Measurements from ENCODE around the gene SLC45A1. TPM values are rescaled to one million over a fixed set of nuclear protein-coding genes. Genes with fewer than 3 reads are reported as not detected.

SLC45A1 gene
- total RNA-seq, 3 donors from 2014 or later: 0.73 to 3.6 (median 1.9) TPM

DNA sequence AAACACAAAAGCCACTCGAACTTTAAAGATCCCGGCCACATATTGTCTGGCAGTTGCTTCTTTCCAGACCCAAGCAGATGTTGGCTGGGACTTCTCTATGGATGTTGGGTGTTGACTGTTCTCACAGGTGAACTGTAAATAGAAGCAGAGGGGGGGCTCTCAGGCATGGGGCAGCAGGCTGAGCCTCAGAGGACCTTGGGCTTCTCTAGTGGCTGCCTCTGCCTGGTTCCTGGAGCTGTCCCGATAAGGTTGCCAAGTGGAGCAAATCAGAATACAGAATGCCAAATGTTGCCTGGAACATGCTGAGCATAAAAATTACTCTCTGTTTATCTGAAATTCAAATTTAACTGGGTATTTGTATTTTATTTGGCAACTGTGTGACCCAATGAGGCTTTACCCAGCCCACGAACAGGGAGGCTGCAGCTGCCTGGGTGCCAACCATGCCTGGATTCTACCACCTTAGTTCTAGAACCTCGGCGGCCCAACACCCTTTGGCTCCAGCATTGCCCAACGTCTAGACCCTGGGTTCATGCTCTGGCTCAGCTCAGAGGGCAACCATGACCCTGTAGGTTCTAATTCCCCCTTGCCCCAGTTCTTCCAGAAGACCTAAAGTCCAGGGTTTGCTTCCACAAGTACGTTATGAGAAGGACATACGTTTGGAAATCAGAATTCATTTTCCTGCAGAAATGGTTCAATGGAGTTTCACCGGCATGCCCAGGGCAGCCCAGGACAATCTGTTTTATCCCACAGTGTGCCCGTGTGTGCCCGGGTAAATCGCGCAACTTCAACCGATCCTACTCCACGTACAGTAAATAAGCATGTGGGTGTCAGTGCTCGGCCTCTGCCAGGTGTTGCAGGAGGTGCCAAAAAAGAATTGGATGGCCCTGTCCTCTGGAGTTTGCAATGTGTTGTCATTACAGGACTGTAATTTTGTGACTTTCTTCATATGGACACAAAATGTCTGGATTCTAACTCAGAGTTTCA, 5.4 kb upstream of the SLC45A1 start:
- Histone ChIP-seq H3K27me3 (no peaks in the 10 kb centered on the region), H3K36me3 (no peaks in the 10 kb centered on the region), H3K27ac (peak overlapping the region; percentile 19 to 48), H3K4me3 (no peak overlapping the region), H3K4me1 (no peaks in the 10 kb centered on the region), H3K9me3 (no peaks in the 10 kb centered on the region)
- no peak for DNase-seq (ENCODE audit: low spot score in 2 of 2)
- intact Hi-C loops (cut with DNase I; ENCODE audit: low total_unique reads): loop anchor here (1.0 to 10.0 kb wide), 3 partner anchors 33 to 328 kb away; no protein-coding TSS in a partner anchor
- no peak for TF ChIP-seq CTCF (IDR thresholded peaks at IDR 0.05)
- TF ChIP-seq POLR2AphosphoS5 (IDR thresholded peaks at IDR 0.05): no peak
- no peak for TF ChIP-seq POLR2A (IDR thresholded peaks at IDR 0.05)

DNA sequence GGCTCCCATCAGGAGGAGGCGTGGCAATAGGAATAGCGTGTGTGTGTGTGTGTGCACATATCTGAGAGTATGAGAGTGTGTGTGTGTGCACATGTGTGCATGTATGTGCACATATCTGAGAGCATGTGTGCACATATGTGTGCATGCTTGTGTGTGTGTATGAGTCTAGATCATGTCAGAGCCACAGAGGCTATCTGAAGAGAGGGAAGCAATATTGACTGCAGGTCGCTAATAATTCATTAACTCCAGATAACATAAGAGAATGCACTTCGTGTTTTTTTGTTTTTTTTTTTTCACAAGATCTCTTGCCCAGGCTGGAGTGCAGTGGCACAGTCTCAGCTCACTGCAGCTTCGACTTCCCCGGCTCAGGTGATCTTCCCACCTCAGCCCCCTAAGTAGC, 4.7 kb upstream of the SLC45A1 start:
- H3K27ac ChIP-seq: no peak overlapping the region
- intact Hi-C loops (cut with DNase I; ENCODE audit: low total_unique reads): loop anchor here (5.0 to 10.0 kb wide), 2 partner anchors 296 to 328 kb away; no protein-coding TSS in a partner anchor
- H3K36me3 ChIP-seq: no peaks in the 10 kb centered on the region
- DNase-seq (ENCODE audit: low spot score in 2 of 2): no peak
- H3K4me3 ChIP-seq: no peak overlapping the region
- H3K9me3 ChIP-seq: no peaks in the 10 kb centered on the region
- no peaks in the 10 kb centered on the region for H3K27me3 ChIP-seq
- TF ChIP-seq POLR2A (IDR thresholded peaks at IDR 0.05) (no peak), CTCF (IDR thresholded peaks at IDR 0.05) (no peak), POLR2AphosphoS5 (IDR thresholded peaks at IDR 0.05) (no peak)
- H3K4me1 ChIP-seq: peaks cover under 1% of the 10 kb centered on the region in 2 donors

DNA sequence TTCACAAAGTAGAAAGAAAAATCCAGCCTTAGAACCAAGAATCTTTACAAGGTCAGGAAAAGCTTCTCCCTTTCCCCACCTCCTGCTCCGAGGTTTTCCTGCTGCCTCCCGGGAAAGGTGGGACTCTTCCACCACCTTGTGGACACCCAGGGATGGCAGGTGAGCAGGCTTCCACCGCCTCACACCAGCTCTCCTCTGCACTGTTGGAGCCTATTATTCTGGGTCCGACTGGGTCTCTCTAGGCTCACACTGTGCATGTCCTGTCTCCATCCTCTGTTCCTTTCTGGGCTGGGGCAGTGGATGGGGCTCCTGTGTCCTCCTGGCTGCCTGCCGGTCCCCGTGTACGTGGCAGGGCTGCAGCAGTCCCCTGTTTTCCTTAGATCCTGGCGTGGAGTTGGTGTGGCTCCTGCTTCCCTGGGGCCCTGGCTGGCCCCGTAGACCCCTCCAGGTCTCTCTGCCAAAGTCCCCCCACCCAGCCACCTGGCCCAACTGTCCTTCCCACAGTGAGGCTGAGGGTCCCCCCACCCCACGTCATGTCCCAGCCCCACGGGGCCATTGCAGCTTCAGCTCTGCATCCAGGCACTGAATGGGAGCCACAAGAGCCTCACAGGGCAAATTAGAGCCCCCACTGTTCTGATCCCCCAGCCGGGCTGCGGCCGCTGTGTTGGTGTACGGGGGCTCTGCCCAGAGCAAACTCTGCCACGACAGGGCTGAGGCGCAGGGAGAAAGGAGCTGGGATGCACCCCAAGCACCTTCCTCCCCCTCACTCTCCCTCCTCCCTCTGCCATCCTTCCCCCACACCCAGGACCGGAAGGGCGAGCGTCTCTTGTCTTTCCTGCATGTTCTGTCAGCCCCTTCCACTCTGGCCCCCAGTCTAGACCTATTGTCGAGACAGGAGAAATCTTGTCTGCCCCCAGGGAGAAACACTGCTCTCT, 3.3 kb upstream of the SLC45A1 start:
- TF ChIP-seq POLR2AphosphoS5 (IDR thresholded peaks at IDR 0.05): peak in 2 of 3 donors; percentile 71 to 81
- TF ChIP-seq CTCF (IDR thresholded peaks at IDR 0.05): peak; percentile 87 to 98 (median 96)
- no peak for TF ChIP-seq POLR2A (IDR thresholded peaks at IDR 0.05)
- no peaks in the 10 kb centered on the region for H3K9me3 ChIP-seq
- H3K4me3 ChIP-seq: no peak overlapping the region
- H3K27ac ChIP-seq: no peak overlapping the region
- intact Hi-C loops (cut with DNase I; ENCODE audit: low total_unique reads): loop anchor here (5.0 to 10.0 kb wide), 2 partner anchors 297 to 330 kb away; no protein-coding TSS in a partner anchor
- H3K36me3 ChIP-seq: no peaks in the 10 kb centered on the region
- DNase-seq (ENCODE audit: low spot score in 2 of 2): peak; percentile 80 to 84
- H3K27me3 ChIP-seq: no peaks in the 10 kb centered on the region
- peaks cover 3 to 4% of the 10 kb centered on the region in 2 donors for H3K4me1 ChIP-seq

DNA sequence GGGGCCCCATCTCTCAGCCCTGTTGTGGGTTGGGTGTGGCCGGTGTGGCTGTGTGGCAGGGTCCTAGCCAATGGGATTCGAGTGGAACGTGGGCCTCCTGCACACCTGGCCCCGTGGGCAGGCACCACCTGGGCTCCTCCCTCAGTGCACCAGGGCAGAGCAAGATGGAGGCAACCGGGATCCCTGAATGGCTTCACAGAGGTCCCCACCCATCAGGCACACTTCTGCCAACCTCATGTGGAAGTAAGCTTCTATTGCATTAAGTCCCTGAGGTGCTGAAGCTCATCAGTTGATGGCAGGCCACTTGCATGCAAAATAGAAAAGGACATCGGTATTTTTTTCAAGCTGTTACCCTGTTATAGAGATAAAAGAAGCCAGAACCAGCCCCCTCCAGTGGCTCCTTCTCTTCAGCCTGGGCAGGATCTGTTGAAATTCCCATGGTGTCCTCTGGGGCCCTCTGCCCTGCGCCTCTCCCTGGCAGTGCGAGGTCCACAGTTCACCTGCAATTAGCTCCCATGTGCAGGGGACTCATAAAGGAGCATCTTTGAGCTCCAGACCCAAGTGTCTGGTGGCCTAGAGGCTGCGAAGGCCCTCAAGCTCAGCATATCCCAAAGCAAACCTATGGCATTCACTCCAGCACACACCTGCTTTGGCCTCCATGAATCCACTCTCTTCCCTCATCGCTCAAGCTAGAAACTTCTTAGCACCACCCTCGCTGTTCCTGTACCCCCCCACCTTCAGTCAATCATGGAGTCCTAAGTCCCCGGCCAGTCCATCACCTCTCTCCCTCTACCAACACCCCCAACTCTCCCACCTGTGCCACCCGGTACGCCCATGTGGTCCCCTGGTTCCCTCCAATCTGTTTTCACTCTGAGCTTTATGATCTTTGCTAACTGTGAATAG, 2.1 kb upstream of the SLC45A1 start:
- DNase-seq (ENCODE audit: low spot score in 2 of 2): no peak
- Histone ChIP-seq H3K36me3 (no peaks in the 10 kb centered on the region), H3K27me3 (no peaks in the 10 kb centered on the region), H3K27ac (no peak overlapping the region), H3K9me3 (no peaks in the 10 kb centered on the region), H3K4me3 (no peak overlapping the region), H3K4me1 (peaks cover 3 to 4% of the 10 kb centered on the region in 2 donors)
- intact Hi-C loops (cut with DNase I; ENCODE audit: low total_unique reads): loop anchor here (10.0 kb wide), 1 partner anchor 331 kb away; no protein-coding TSS in a partner anchor
- no peak for TF ChIP-seq CTCF (IDR thresholded peaks at IDR 0.05)
- no peak for TF ChIP-seq POLR2AphosphoS5 (IDR thresholded peaks at IDR 0.05)
- TF ChIP-seq POLR2A (IDR thresholded peaks at IDR 0.05): no peak
